Thyroid gland (tissue), 4 donors: ENCODE data around the gene ADAMTS16.

Source experiments
- POLR2A ChIP-seq, 2 donors: fragments of 450-650 bp; IDR thresholded peaks; one replicate each; pipeline ENCODE4 v1.6.1; 2017; ENCODE audit warnings: antibody characterized with exemption in 2 of 2, mild to moderate bottlenecking in 2 of 2, moderate library complexity in 1 of 2
- TF ChIP-seq, protein P1 (sequence below), 6 experiments: fragments of 200-600 bp in 3 of 6; fragments of 450-650 bp in 3 of 6; sonication (generic) in 3 of 6; IDR thresholded peaks; one replicate each; pipeline ENCODE4 v1.5.1; 2016 to 2019; ENCODE audit warnings: antibody characterized with exemption in 6 of 6, mild to moderate bottlenecking in 2 of 6, inconsistent platforms in 1 of 6, moderate library complexity in 1 of 6

- TF ChIP-seq POLR2A (IDR thresholded peaks at IDR 0.05) = no peak
- TF ChIP-seq, protein P1, sequence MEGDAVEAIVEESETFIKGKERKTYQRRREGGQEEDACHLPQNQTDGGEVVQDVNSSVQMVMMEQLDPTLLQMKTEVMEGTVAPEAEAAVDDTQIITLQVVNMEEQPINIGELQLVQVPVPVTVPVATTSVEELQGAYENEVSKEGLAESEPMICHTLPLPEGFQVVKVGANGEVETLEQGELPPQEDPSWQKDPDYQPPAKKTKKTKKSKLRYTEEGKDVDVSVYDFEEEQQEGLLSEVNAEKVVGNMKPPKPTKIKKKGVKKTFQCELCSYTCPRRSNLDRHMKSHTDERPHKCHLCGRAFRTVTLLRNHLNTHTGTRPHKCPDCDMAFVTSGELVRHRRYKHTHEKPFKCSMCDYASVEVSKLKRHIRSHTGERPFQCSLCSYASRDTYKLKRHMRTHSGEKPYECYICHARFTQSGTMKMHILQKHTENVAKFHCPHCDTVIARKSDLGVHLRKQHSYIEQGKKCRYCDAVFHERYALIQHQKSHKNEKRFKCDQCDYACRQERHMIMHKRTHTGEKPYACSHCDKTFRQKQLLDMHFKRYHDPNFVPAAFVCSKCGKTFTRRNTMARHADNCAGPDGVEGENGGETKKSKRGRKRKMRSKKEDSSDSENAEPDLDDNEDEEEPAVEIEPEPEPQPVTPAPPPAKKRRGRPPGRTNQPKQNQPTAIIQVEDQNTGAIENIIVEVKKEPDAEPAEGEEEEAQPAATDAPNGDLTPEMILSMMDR (IDR thresholded peaks at IDR 0.05) = no peak
Observed at GRCh38 chr5:5320062-5320805, 180.1 kb downstream of the ADAMTS16 start.
